ENCODE results near the gene NCOA3. TPM values are rescaled to one million over a fixed set of nuclear protein-coding genes. Genes with fewer than 3 reads are reported as not detected.
A peak's percentile ranks its signal among the peaks of the same experiment; 100 is the strongest.

The NCOA3 gene
- total and polyA plus RNA-seq, 10 of the 15 experiments (the other 5 are each of a cell fraction or from before 2014, with no cell fraction given), result 16.9 to 96.2 (median 73.6) TPM

DNA sequence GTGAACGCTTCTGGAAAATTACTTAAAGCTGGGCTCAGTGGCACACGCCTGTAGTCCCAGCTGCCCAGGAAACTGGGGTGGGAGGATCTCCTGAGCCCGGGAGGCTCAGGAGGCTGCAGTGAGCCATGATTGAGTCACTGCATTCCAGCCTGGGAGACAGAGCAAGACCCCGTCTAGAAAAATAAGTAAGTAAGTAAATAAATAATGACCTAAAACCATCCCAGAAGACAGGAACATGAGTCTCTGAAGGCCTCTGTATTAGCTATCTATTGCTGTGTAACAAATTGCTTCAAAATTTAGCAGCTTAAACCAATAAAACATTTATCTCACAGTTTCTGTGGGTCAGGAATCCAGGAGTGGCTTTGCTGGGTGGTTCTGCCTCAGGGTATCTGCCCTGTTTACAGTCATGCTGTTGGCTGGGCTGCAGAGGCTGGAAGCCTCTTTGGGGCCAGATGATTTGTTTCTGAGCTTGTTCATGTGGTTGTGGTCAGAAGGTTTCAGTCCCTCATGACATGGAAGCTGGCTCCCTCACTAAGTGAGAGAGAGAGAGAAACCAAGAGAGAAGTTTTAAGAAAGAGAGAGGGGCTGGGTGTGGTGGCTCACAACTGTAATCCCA, 48.4 kb upstream of the NCOA3 start (continued):
- TF ChIP-seq IRF3 (IDR thresholded peaks at IDR 0.05) (no peak), ZNF687 (IDR thresholded peaks at IDR 0.05) (peak; percentile 57), ZSCAN29 (IDR thresholded peaks at IDR 0.05) (no peak), SP1 (IDR thresholded peaks at IDR 0.05; ENCODE audit: low read depth, low read length) (no peak), CBX3 (IDR thresholded peaks at IDR 0.05; ENCODE audit: borderline replicate concordance, low read depth) (no peak), SMARCA5 (IDR thresholded peaks at IDR 0.05) (no peak; the same call in 1 of the 2 replicates), KLF5 (IDR thresholded peaks at IDR 0.05; ENCODE audit: partially characterized antibody) (no peak), BRCA1 (IDR thresholded peaks at IDR 0.05; ENCODE audit: low read depth, low read length) (no peak), TARDBP (IDR thresholded peaks at IDR 0.05; ENCODE audit: borderline replicate concordance) (peak; percentile 61; the same call in 1 of the 2 replicates), POLR2AphosphoS5 (IDR thresholded peaks at IDR 0.05; ENCODE audit: low read length) (no peak), RELA (IDR thresholded peaks at IDR 0.05; ENCODE audit: borderline replicate concordance, partially characterized antibody) (no peak), MYC (IDR thresholded peaks at IDR 0.05; ENCODE audit: insufficient read depth, insufficient read length, insufficient replicate concordance, low read length, severe bottlenecking) (no peak), ETV6 (conservative IDR thresholded peaks at IDR 0.05 in 1 of 2, IDR thresholded peaks at IDR 0.05 in 1 of 2; ENCODE audit: borderline replicate concordance in 1 of 2, low read depth in 1 of 2) (peak in 1 of 2 experiments; percentile 68; a peak in 2 of 4 replicates), CREB1 (IDR thresholded peaks at IDR 0.05; ENCODE audit: low read depth) (peak; percentile 63; the same call in 1 of the 2 replicates), NFIC (IDR thresholded peaks at IDR 0.05; ENCODE audit: low read depth, low read length) (peak; percentile 86; the same call in 1 of the 2 replicates)
- TF ChIP-seq, protein P1, sequence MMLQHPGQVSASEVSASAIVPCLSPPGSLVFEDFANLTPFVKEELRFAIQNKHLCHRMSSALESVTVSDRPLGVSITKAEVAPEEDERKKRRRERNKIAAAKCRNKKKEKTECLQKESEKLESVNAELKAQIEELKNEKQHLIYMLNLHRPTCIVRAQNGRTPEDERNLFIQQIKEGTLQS (IDR thresholded peaks at IDR 0.05; ENCODE audit: borderline replicate concordance, extremely low read depth, low read depth, low read length), result no peak
- TF ChIP-seq, protein P2, sequence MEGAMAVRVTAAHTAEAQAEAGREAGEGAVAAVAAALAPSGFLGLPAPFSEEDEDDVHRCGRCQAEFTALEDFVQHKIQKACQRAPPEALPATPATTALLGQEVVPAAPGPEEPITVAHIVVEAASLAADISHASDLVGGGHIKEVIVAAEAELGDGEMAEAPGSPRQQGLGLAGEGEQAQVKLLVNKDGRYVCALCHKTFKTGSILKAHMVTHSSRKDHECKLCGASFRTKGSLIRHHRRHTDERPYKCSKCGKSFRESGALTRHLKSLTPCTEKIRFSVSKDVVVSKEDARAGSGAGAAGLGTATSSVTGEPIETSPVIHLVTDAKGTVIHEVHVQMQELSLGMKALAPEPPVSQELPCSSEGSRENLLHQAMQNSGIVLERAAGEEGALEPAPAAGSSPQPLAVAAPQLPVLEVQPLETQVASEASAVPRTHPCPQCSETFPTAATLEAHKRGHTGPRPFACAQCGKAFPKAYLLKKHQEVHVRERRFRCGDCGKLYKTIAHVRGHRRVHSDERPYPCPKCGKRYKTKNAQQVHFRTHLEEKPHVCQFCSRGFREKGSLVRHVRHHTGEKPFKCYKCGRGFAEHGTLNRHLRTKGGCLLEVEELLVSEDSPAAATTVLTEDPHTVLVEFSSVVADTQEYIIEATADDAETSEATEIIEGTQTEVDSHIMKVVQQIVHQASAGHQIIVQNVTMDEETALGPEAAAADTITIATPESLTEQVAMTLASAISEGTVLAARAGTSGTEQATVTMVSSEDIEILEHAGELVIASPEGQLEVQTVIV (IDR thresholded peaks at IDR 0.05; ENCODE audit: borderline replicate concordance, partially characterized antibody), result no peak
- TF ChIP-seq, protein P3, sequence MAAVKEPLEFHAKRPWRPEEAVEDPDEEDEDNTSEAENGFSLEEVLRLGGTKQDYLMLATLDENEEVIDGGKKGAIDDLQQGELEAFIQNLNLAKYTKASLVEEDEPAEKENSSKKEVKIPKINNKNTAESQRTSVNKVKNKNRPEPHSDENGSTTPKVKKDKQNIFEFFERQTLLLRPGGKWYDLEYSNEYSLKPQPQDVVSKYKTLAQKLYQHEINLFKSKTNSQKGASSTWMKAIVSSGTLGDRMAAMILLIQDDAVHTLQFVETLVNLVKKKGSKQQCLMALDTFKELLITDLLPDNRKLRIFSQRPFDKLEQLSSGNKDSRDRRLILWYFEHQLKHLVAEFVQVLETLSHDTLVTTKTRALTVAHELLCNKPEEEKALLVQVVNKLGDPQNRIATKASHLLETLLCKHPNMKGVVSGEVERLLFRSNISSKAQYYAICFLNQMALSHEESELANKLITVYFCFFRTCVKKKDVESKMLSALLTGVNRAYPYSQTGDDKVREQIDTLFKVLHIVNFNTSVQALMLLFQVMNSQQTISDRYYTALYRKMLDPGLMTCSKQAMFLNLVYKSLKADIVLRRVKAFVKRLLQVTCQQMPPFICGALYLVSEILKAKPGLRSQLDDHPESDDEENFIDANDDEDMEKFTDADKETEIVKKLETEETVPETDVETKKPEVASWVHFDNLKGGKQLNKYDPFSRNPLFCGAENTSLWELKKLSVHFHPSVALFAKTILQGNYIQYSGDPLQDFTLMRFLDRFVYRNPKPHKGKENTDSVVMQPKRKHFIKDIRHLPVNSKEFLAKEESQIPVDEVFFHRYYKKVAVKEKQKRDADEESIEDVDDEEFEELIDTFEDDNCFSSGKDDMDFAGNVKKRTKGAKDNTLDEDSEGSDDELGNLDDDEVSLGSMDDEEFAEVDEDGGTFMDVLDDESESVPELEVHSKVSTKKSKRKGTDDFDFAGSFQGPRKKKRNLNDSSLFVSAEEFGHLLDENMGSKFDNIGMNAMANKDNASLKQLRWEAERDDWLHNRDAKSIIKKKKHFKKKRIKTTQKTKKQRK (IDR thresholded peaks at IDR 0.05; ENCODE audit: low read depth, low read length), result no peak; the same call in 1 of the 2 replicates

Data from GM12878 (cell line).